HG02623 (cell line): ENCODE measurements around the gene BLOC1S5.
"Not testable (repeated sequence)": the region's sequence is repeated elsewhere in the genome, so short reads cannot be mapped to it uniquely, and the experiment has no call there.

ENCODE experiments used
- ATAC-seq: cut with Tn5 transposase; IDR thresholded peaks from one replicate; pipeline ENCODE4 v1.9.1; 2021; ENCODE audit warnings: moderate library complexity; ENCODE audit not compliant: unreplicated experiment

Gene BLOC1S5

GRCh38 chr6:7996538-7997111 lies 67.6 kb downstream of the BLOC1S5 start:
- no peak for ATAC-seq

GRCh38 chr6:7993952-7994351 lies 70.2 kb downstream of the BLOC1S5 start:
- ATAC-seq, result no peak

- no peak for ATAC-seq
These were observed 70.8 kb downstream of the BLOC1S5 start for GRCh38 chr6:7993399-7993798.

GRCh38 chr6:7992002-7992815 lies 72.0 kb downstream of the BLOC1S5 start:
- ATAC-seq, result peak; percentile 75

- ATAC-seq, result no peak
These were observed 72.7 kb downstream of the BLOC1S5 start for GRCh38 chr6:7991536-7991935.

GRCh38 chr6:7986219-7986618 lies 78.0 kb downstream of the BLOC1S5 start:
- no peak for ATAC-seq

GRCh38 chr6:7983967-7984366 lies 80.2 kb downstream of the BLOC1S5 start:
- ATAC-seq, result not testable (repeated sequence)

- ATAC-seq, result no peak
These were observed 84.4 kb downstream of the BLOC1S5 start for GRCh38 chr6:7979831-7980230.

- ATAC-seq, result peak; percentile 60
These were observed 85.5 kb downstream of the BLOC1S5 start for GRCh38 chr6:7978736-7979135.

GRCh38 chr6:7976485-7977056 lies 87.6 kb downstream of the BLOC1S5 start:
- no peak for ATAC-seq

- ATAC-seq, result no peak
These were observed 88.4 kb downstream of the BLOC1S5 start for GRCh38 chr6:7975764-7976146.

- no peak for ATAC-seq
These were observed 89.0 kb downstream of the BLOC1S5 start for GRCh38 chr6:7974938-7975763.

- no peak for ATAC-seq
These were observed 89.6 kb downstream of the BLOC1S5 start for GRCh38 chr6:7974565-7974937.

GRCh38 chr6:7973584-7973983 lies 90.6 kb downstream of the BLOC1S5 start:
- ATAC-seq, result no peak

- ATAC-seq, result no peak
These were observed 92.7 kb downstream of the BLOC1S5 start for GRCh38 chr6:7971499-7971898.

- no peak for ATAC-seq
These were observed 93.6 kb downstream of the BLOC1S5 start for GRCh38 chr6:7970616-7971015.
